ENCODE results near the gene BAHCC1. TPM values are rescaled to one million over a fixed set of nuclear protein-coding genes. Genes with fewer than 3 reads are reported as not detected.

BAHCC1 gene
- total and polyA plus RNA-seq, 9 of the 15 experiments (the other 6 are each of a cell fraction or from before 2014, with no cell fraction given) = 0.14 to 26.9 (median 5.0) TPM

- TF ChIP-seq, protein P1, sequence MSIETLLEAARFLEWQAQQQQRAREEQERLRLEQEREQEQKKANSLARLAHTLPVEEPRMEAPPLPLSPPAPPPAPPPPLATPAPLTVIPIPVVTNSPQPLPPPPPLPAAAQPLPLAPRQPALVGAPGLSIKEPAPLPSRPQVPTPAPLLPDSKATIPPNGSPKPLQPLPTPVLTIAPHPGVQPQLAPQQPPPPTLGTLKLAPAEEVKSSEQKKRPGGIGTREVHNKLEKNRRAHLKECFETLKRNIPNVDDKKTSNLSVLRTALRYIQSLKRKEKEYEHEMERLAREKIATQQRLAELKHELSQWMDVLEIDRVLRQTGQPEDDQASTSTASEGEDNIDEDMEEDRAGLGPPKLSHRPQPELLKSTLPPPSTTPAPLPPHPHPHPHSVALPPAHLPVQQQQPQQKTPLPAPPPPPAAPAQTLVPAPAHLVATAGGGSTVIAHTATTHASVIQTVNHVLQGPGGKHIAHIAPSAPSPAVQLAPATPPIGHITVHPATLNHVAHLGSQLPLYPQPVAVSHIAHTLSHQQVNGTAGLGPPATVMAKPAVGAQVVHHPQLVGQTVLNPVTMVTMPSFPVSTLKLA (conservative IDR thresholded peaks at IDR 0.05) = peak; percentile 91 to 95
- TF ChIP-seq MBD2 (IDR thresholded peaks at IDR 0.05; ENCODE audit: borderline replicate concordance, low read depth) (peak; percentile 87), FOXP1 (CRISPR knock-in tag; IDR thresholded peaks at IDR 0.05) (peak; percentile 99), CTBP1 (IDR thresholded peaks at IDR 0.05; ENCODE audit: borderline replicate concordance) (peak; percentile 83), RNF2 (IDR thresholded peaks at IDR 0.05) (peak; percentile 89; the same call in 1 of the 2 replicates), ZNF12 (CRISPR knock-in tag; IDR thresholded peaks at IDR 0.05) (0 out of 2 replicates have a peak, but pooled peaks have one; percentile 58), TCF3 (CRISPR knock-in tag; IDR thresholded peaks at IDR 0.05) (peak; percentile 41; the same call in 1 of the 2 replicates), E2F3 (CRISPR knock-in tag; IDR thresholded peaks at IDR 0.05) (0 out of 2 replicates have a peak, but pooled peaks have one; percentile 33), CHD4 (IDR thresholded peaks at IDR 0.05; ENCODE audit: insufficient read depth, insufficient replicate concordance, low read depth, low read length, poor library complexity, severe bottlenecking) (no peak), TEAD4 (IDR thresholded peaks at IDR 0.05; ENCODE audit: low read length) (peak; percentile 61), TEAD4 (CRISPR knock-in tag; IDR thresholded peaks at IDR 0.05; ENCODE audit: borderline replicate concordance) (no peak)
- TF ChIP-seq, protein P2, sequence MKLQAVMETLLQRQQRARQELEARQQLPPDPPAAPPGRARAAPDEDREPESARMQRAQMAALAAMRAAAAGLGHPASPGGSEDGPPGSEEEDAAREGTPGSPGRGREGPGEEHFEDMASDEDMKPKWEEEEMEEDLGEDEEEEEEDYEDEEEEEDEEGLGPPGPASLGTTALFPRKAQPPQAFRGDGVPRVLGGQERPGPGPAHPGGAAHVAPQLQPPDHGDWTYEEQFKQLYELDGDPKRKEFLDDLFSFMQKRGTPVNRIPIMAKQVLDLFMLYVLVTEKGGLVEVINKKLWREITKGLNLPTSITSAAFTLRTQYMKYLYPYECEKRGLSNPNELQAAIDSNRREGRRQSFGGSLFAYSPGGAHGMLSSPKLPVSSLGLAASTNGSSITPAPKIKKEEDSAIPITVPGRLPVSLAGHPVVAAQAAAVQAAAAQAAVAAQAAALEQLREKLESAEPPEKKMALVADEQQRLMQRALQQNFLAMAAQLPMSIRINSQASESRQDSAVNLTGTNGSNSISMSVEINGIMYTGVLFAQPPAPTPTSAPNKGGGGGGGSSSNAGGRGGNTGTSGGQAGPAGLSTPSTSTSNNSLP (IDR thresholded peaks at IDR 0.05; ENCODE audit: borderline replicate concordance, low read depth, low read length) = 0 out of 2 replicates have a peak, but pooled peaks have one; percentile 54
- TF ChIP-seq, protein P3, sequence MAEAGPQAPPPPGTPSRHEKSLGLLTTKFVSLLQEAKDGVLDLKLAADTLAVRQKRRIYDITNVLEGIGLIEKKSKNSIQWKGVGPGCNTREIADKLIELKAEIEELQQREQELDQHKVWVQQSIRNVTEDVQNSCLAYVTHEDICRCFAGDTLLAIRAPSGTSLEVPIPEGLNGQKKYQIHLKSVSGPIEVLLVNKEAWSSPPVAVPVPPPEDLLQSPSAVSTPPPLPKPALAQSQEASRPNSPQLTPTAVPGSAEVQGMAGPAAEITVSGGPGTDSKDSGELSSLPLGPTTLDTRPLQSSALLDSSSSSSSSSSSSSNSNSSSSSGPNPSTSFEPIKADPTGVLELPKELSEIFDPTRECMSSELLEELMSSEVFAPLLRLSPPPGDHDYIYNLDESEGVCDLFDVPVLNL (CRISPR knock-in tag; IDR thresholded peaks at IDR 0.05; ENCODE audit: low read depth) = no peak
- TF ChIP-seq, protein P4, sequence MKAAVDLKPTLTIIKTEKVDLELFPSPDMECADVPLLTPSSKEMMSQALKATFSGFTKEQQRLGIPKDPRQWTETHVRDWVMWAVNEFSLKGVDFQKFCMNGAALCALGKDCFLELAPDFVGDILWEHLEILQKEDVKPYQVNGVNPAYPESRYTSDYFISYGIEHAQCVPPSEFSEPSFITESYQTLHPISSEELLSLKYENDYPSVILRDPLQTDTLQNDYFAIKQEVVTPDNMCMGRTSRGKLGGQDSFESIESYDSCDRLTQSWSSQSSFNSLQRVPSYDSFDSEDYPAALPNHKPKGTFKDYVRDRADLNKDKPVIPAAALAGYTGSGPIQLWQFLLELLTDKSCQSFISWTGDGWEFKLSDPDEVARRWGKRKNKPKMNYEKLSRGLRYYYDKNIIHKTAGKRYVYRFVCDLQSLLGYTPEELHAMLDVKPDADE (conservative IDR thresholded peaks at IDR 0.05; ENCODE audit: control insufficient read depth, low read depth, low read length) = no peak
- TF ChIP-seq, protein P5, sequence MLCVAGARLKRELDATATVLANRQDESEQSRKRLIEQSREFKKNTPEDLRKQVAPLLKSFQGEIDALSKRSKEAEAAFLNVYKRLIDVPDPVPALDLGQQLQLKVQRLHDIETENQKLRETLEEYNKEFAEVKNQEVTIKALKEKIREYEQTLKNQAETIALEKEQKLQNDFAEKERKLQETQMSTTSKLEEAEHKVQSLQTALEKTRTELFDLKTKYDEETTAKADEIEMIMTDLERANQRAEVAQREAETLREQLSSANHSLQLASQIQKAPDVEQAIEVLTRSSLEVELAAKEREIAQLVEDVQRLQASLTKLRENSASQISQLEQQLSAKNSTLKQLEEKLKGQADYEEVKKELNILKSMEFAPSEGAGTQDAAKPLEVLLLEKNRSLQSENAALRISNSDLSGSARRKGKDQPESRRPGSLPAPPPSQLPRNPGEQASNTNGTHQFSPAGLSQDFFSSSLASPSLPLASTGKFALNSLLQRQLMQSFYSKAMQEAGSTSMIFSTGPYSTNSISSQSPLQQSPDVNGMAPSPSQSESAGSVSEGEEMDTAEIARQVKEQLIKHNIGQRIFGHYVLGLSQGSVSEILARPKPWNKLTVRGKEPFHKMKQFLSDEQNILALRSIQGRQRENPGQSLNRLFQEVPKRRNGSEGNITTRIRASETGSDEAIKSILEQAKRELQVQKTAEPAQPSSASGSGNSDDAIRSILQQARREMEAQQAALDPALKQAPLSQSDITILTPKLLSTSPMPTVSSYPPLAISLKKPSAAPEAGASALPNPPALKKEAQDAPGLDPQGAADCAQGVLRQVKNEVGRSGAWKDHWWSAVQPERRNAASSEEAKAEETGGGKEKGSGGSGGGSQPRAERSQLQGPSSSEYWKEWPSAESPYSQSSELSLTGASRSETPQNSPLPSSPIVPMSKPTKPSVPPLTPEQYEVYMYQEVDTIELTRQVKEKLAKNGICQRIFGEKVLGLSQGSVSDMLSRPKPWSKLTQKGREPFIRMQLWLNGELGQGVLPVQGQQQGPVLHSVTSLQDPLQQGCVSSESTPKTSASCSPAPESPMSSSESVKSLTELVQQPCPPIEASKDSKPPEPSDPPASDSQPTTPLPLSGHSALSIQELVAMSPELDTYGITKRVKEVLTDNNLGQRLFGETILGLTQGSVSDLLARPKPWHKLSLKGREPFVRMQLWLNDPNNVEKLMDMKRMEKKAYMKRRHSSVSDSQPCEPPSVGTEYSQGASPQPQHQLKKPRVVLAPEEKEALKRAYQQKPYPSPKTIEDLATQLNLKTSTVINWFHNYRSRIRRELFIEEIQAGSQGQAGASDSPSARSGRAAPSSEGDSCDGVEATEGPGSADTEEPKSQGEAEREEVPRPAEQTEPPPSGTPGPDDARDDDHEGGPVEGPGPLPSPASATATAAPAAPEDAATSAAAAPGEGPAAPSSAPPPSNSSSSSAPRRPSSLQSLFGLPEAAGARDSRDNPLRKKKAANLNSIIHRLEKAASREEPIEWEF (CRISPR knock-in tag; IDR thresholded peaks at IDR 0.05) = no peak
Observed at GRCh38 chr17:81393684-81394376, 1.4 kb upstream of the BAHCC1 start (continued).
